ENCODE data around the gene ARID1B. TPM values are rescaled to one million over a fixed set of nuclear protein-coding genes. Genes with fewer than 3 reads are reported as not detected.

Gene ARID1B
- total RNA-seq, 2 experiments from 2014 or later = 42.5 to 43.2 TPM

GRCh38 chr6:157239148-157239547, 462.0 kb downstream of the ARID1B start:
- intact Hi-C loops (cut with micrococcal nuclease) = no loop called here
- Mint-ChIP-seq H3K27me3 (ENCODE audit: low read depth) (peaks cover 18% of the 10 kb centered on the region), H3K4me3 (no peak overlapping the region), H3K36me3 (ENCODE audit: low read depth) (peaks cover 2% of the 10 kb centered on the region), H3K4me1 (ENCODE audit: low read depth) (peaks cover 17% of the 10 kb centered on the region), H3K9me3 (no peaks in the 10 kb centered on the region), H3K27ac (no peak overlapping the region)
- no peak for DNase-seq
- CTCF ChIA-PET = no interaction called here

DNA sequence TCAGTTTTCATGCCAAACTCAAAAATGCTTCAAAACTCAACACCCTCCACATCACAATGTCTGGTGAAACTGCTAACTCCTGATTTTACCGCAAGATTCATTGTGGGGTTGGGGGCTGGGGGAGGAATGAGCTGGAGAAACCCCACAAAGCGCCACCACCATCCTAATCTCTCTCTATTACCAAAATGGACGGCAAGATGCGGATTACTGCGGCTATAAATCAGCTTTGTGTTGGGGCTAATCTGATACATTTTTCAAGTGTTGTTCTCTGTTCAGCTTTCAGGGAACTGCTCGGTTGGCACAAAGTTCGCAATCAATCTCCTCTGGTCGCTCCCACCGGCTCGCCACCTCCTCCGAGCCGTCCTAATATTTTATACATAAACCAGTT, 462.5 kb downstream of the ARID1B start:
- H3K4me3 Mint-ChIP-seq = no peak overlapping the region
- H3K4me1 Mint-ChIP-seq (ENCODE audit: low read depth) = peaks cover 15% of the 10 kb centered on the region
- intact Hi-C loops (cut with micrococcal nuclease) = no loop called here
- H3K27ac Mint-ChIP-seq = no peak overlapping the region
- H3K9me3 Mint-ChIP-seq = no peaks in the 10 kb centered on the region
- H3K36me3 Mint-ChIP-seq (ENCODE audit: low read depth) = peaks cover 2% of the 10 kb centered on the region
- CTCF ChIA-PET = no interaction called here
- no peak for DNase-seq
- H3K27me3 Mint-ChIP-seq (ENCODE audit: low read depth) = peaks cover 18% of the 10 kb centered on the region

- CTCF ChIA-PET = no interaction called here
- H3K9me3 Mint-ChIP-seq = no peaks in the 10 kb centered on the region
- no peak for DNase-seq
- peaks cover 11% of the 10 kb centered on the region for H3K4me1 Mint-ChIP-seq (ENCODE audit: low read depth)
- H3K27me3 Mint-ChIP-seq (ENCODE audit: low read depth) = peaks cover 14% of the 10 kb centered on the region
- H3K27ac Mint-ChIP-seq = no peak overlapping the region
- intact Hi-C loops (cut with micrococcal nuclease) = no loop called here
- no peak overlapping the region for H3K4me3 Mint-ChIP-seq
- peaks cover 2% of the 10 kb centered on the region for H3K36me3 Mint-ChIP-seq (ENCODE audit: low read depth)
Observed at GRCh38 chr6:157240059-157240959, 463.1 kb downstream of the ARID1B start.

GRCh38 chr6:157240960-157241311, 463.8 kb downstream of the ARID1B start:
- Mint-ChIP-seq H3K36me3 (ENCODE audit: low read depth) (no peaks in the 10 kb centered on the region), H3K4me1 (ENCODE audit: low read depth) (peaks cover 6% of the 10 kb centered on the region), H3K4me3 (no peak overlapping the region), H3K27me3 (ENCODE audit: low read depth) (peaks cover 8% of the 10 kb centered on the region), H3K27ac (no peak overlapping the region), H3K9me3 (no peaks in the 10 kb centered on the region)
- CTCF ChIA-PET = no interaction called here
- intact Hi-C loops (cut with micrococcal nuclease) = no loop called here
- DNase-seq = no peak

- no peak for DNase-seq
- Mint-ChIP-seq H3K9me3 (no peaks in the 10 kb centered on the region), H3K4me1 (ENCODE audit: low read depth) (peaks cover 4% of the 10 kb centered on the region), H3K27ac (no peak overlapping the region), H3K36me3 (ENCODE audit: low read depth) (no peaks in the 10 kb centered on the region), H3K4me3 (no peak overlapping the region), H3K27me3 (ENCODE audit: low read depth) (no peaks in the 10 kb centered on the region)
- intact Hi-C loops (cut with micrococcal nuclease) = no loop called here
- CTCF ChIA-PET = interaction anchor here (1.3 to 1.5 kb wide), 2 partner anchors 9 to 30 kb away, joined by 3 to 4 read pairs; no protein-coding TSS in a partner anchor
Observed at GRCh38 chr6:157242791-157243190, 465.6 kb downstream of the ARID1B start.

DNA sequence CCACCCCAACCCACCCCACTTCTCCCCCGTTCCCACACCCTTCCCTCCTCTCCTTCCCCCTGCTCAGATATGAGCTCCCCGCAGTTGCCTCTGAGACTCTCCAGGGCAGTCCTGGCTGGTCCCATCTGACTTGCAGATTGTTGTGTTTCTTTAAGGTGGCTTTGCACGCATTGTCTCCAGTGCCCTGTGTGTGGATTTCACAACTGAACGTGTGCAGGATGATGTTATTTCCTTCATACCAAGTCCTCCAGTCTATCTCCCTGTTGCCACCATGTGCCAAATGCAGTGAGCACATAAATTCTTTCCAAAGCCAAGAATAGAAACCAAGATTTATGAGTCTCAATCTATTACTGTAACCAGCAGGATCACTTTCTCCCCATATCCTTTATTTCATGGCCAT, 467.0 kb downstream of the ARID1B start:
- Mint-ChIP-seq H3K4me3 (no peak overlapping the region), H3K27ac (no peak overlapping the region), H3K9me3 (peaks cover 1% of the 10 kb centered on the region), H3K4me1 (ENCODE audit: low read depth) (peaks cover 4% of the 10 kb centered on the region), H3K27me3 (ENCODE audit: low read depth) (no peaks in the 10 kb centered on the region), H3K36me3 (ENCODE audit: low read depth) (no peaks in the 10 kb centered on the region)
- intact Hi-C loops (cut with micrococcal nuclease) = no loop called here
- no peak for DNase-seq
- CTCF ChIA-PET = interaction anchor here (0.8 to 1.5 kb wide), 2 partner anchors 9 to 10 kb away, joined by 3 read pairs; no protein-coding TSS in a partner anchor

- Mint-ChIP-seq H3K27ac (no peak overlapping the region), H3K36me3 (ENCODE audit: low read depth) (no peaks in the 10 kb centered on the region), H3K27me3 (ENCODE audit: low read depth) (no peaks in the 10 kb centered on the region), H3K4me3 (no peak overlapping the region), H3K9me3 (peaks cover 1% of the 10 kb centered on the region), H3K4me1 (ENCODE audit: low read depth) (peaks cover 4% of the 10 kb centered on the region)
- no peak for DNase-seq
- CTCF ChIA-PET = no interaction called here
- intact Hi-C loops (cut with micrococcal nuclease) = no loop called here
Observed at GRCh38 chr6:157244780-157245179, 467.6 kb downstream of the ARID1B start.

GRCh38 chr6:157245436-157245835, 468.3 kb downstream of the ARID1B start:
- no peak overlapping the region for H3K27ac Mint-ChIP-seq
- DNase-seq = no peak
- H3K36me3 Mint-ChIP-seq (ENCODE audit: low read depth) = no peaks in the 10 kb centered on the region
- CTCF ChIA-PET = interaction anchor here (0.7 kb wide), 1 partner anchor 213 kb away, joined by 3 read pairs; no protein-coding TSS in a partner anchor
- peaks cover 1% of the 10 kb centered on the region for H3K9me3 Mint-ChIP-seq
- H3K27me3 Mint-ChIP-seq (ENCODE audit: low read depth) = no peaks in the 10 kb centered on the region
- H3K4me3 Mint-ChIP-seq = no peak overlapping the region
- intact Hi-C loops (cut with micrococcal nuclease) = no loop called here
- H3K4me1 Mint-ChIP-seq (ENCODE audit: low read depth) = peaks cover 2% of the 10 kb centered on the region

GRCh38 chr6:157246048-157246630, 469.0 kb downstream of the ARID1B start:
- Mint-ChIP-seq H3K36me3 (ENCODE audit: low read depth) (no peaks in the 10 kb centered on the region), H3K4me1 (ENCODE audit: low read depth) (no peaks in the 10 kb centered on the region), H3K27ac (no peak overlapping the region), H3K9me3 (peaks cover 1% of the 10 kb centered on the region), H3K27me3 (ENCODE audit: low read depth) (no peaks in the 10 kb centered on the region), H3K4me3 (no peak overlapping the region)
- intact Hi-C loops (cut with micrococcal nuclease) = no loop called here
- no peak for DNase-seq
- CTCF ChIA-PET = interaction anchor here (1.5 kb wide), 1 partner anchor 10 kb away, joined by 4 read pairs; no protein-coding TSS in a partner anchor

- no peaks in the 10 kb centered on the region for H3K36me3 Mint-ChIP-seq (ENCODE audit: low read depth)
- H3K27ac Mint-ChIP-seq = no peak overlapping the region
- CTCF ChIA-PET = interaction anchor here (1.5 kb wide), 1 partner anchor 11 kb away, joined by 4 read pairs; no protein-coding TSS in a partner anchor
- intact Hi-C loops (cut with micrococcal nuclease) = no loop called here
- H3K4me1 Mint-ChIP-seq (ENCODE audit: low read depth) = no peaks in the 10 kb centered on the region
- DNase-seq = no peak
- no peak overlapping the region for H3K4me3 Mint-ChIP-seq
- H3K9me3 Mint-ChIP-seq = peaks cover 1% of the 10 kb centered on the region
- H3K27me3 Mint-ChIP-seq (ENCODE audit: low read depth) = no peaks in the 10 kb centered on the region
Observed at GRCh38 chr6:157246771-157247484, 469.8 kb downstream of the ARID1B start.

- no peak for DNase-seq
- Mint-ChIP-seq H3K27ac (no peak overlapping the region), H3K9me3 (peaks cover 1% of the 10 kb centered on the region), H3K4me1 (ENCODE audit: low read depth) (no peaks in the 10 kb centered on the region), H3K27me3 (ENCODE audit: low read depth) (no peaks in the 10 kb centered on the region), H3K4me3 (no peak overlapping the region), H3K36me3 (ENCODE audit: low read depth) (no peaks in the 10 kb centered on the region)
- CTCF ChIA-PET = no interaction called here
- intact Hi-C loops (cut with micrococcal nuclease) = no loop called here
Observed at GRCh38 chr6:157248264-157248663, 471.1 kb downstream of the ARID1B start.

DNA sequence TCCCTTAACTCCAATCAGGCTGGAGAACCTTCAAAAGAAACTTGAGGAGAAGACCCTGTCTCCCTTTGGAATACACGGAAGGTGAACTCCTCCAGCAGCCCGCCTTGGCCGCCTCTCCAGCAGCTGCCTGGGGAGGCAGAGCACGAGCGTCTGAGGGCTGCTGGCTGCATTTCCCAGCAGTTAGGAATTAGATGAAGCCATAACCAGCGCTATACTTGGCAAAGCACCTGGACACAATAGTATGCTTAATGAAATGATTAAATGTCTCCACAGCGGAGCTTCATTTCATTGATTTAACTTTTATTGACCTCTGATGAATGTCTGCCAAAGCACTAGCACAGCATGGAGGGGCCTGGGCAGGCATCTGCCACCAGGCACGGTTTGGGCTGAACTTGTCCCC, 472.6 kb downstream of the ARID1B start:
- intact Hi-C loops (cut with micrococcal nuclease) = no loop called here
- H3K4me1 Mint-ChIP-seq (ENCODE audit: low read depth) = no peaks in the 10 kb centered on the region
- H3K27me3 Mint-ChIP-seq (ENCODE audit: low read depth) = no peaks in the 10 kb centered on the region
- H3K9me3 Mint-ChIP-seq = peaks cover 1% of the 10 kb centered on the region
- CTCF ChIA-PET = interaction anchor here (0.7 kb wide), 1 partner anchor 16 kb away, joined by 4 read pairs; no protein-coding TSS in a partner anchor
- DNase-seq = no peak
- H3K27ac Mint-ChIP-seq = no peak overlapping the region
- H3K4me3 Mint-ChIP-seq = no peak overlapping the region
- H3K36me3 Mint-ChIP-seq (ENCODE audit: low read depth) = no peaks in the 10 kb centered on the region

All from activated naive CD4-positive, alpha-beta T cell treated with anti-CD3 and anti-CD28 coated beads for 36 hours (primary cell).